Measurements from ENCODE around the gene MGAT5. TPM values are rescaled to one million over a fixed set of nuclear protein-coding genes. Genes with fewer than 3 reads are reported as not detected.

MGAT5 gene
- total RNA-seq, 1 donor from 2014 or later: 14.1 TPM

- Mint-ChIP-seq H3K9me3 (no peaks in the 10 kb centered on the region), H3K4me1 (ENCODE audit: low read depth) (no peaks in the 10 kb centered on the region), H3K4me3 (ENCODE audit: low read depth) (no peak overlapping the region), H3K27me3 (ENCODE audit: low read depth) (peaks cover 7% of the 10 kb centered on the region), H3K36me3 (ENCODE audit: low read depth) (no peaks in the 10 kb centered on the region), H3K27ac (no peak overlapping the region)
- DNase-seq (ENCODE audit: low spot score): no peak
- intact Hi-C loops (cut with micrococcal nuclease): no loop called here
These were observed 238.0 kb downstream of the MGAT5 start for GRCh38 chr2:134491771-134492441.

DNA sequence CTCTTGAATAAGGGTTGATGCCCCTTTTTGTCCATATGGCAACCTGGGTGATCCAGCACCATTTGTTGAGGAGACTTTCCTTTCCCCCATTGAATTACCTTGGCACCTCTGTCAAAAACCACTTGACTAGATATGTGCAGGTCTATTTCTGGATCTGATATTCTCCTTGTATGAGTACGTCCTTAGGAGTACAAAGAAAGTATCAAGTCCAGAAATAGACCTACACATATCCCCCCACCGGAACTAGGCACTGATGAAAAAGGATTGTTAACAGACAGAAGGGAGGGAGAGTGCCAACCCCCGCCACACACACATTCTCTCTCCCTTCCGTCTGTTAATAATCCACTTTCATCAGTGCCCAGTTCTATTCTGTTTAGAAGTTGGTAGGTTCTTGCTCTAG, 239.9 kb downstream of the MGAT5 start:
- Mint-ChIP-seq H3K4me1 (ENCODE audit: low read depth) (no peaks in the 10 kb centered on the region), H3K27me3 (ENCODE audit: low read depth) (peaks cover 4% of the 10 kb centered on the region), H3K4me3 (ENCODE audit: low read depth) (no peak overlapping the region), H3K9me3 (no peaks in the 10 kb centered on the region), H3K36me3 (ENCODE audit: low read depth) (no peaks in the 10 kb centered on the region), H3K27ac (no peak overlapping the region)
- no peak for DNase-seq (ENCODE audit: low spot score)
- intact Hi-C loops (cut with micrococcal nuclease): no loop called here

- no peaks in the 10 kb centered on the region for H3K4me1 Mint-ChIP-seq (ENCODE audit: low read depth)
- intact Hi-C loops (cut with micrococcal nuclease): no loop called here
- no peak for DNase-seq (ENCODE audit: low spot score)
- peaks cover 2% of the 10 kb centered on the region for H3K27me3 Mint-ChIP-seq (ENCODE audit: low read depth)
- H3K9me3 Mint-ChIP-seq: no peaks in the 10 kb centered on the region
- H3K27ac Mint-ChIP-seq: no peak overlapping the region
- no peak overlapping the region for H3K4me3 Mint-ChIP-seq (ENCODE audit: low read depth)
- H3K36me3 Mint-ChIP-seq (ENCODE audit: low read depth): no peaks in the 10 kb centered on the region
These were observed 244.8 kb downstream of the MGAT5 start for GRCh38 chr2:134498654-134499053.

- Mint-ChIP-seq H3K4me3 (ENCODE audit: low read depth) (no peak overlapping the region), H3K9me3 (no peaks in the 10 kb centered on the region), H3K4me1 (ENCODE audit: low read depth) (no peaks in the 10 kb centered on the region), H3K36me3 (ENCODE audit: low read depth) (no peaks in the 10 kb centered on the region), H3K27ac (no peak overlapping the region), H3K27me3 (ENCODE audit: low read depth) (peaks cover 2% of the 10 kb centered on the region)
- DNase-seq (ENCODE audit: low spot score): no peak
- intact Hi-C loops (cut with micrococcal nuclease): no loop called here
These were observed 245.5 kb downstream of the MGAT5 start for GRCh38 chr2:134499307-134499926.

DNA sequence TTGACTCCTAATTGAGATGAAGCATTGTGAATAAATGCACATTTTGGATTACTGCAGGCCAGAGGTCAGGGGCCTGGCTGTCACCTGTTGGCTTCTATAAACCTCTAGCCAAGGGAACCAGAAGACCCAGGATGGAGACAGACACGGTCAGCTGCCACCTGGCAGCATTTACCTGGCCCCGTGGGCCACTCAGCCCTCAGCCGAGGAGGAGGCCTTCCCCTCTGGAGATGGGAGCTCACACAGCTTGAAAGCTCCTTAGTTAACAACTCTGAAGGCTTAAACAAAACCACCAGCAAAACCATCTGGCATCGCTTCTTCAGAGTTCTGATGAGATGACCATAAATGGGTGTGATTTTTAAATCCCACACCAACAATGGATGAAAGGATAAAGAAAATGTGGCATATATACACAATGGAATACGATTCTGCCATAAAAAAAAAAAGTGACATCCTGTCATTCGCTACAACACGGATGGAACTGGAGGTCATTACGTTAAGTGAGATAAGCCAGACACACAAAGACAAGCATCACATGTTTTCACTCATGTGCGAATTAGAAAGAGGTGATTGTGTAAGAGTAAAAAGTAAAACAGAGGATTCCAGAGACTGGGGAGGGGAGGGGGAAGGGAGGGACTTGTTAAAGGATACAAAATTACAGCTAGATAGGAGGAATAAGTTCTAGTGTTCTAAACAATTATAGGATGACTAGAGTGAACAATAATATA, 246.5 kb downstream of the MGAT5 start:
- Mint-ChIP-seq H3K4me1 (ENCODE audit: low read depth) (no peaks in the 10 kb centered on the region), H3K4me3 (ENCODE audit: low read depth) (no peak overlapping the region), H3K27me3 (ENCODE audit: low read depth) (peaks cover 2% of the 10 kb centered on the region), H3K27ac (no peak overlapping the region), H3K9me3 (no peaks in the 10 kb centered on the region), H3K36me3 (ENCODE audit: low read depth) (no peaks in the 10 kb centered on the region)
- intact Hi-C loops (cut with micrococcal nuclease): no loop called here
- DNase-seq (ENCODE audit: low spot score): no peak

DNA sequence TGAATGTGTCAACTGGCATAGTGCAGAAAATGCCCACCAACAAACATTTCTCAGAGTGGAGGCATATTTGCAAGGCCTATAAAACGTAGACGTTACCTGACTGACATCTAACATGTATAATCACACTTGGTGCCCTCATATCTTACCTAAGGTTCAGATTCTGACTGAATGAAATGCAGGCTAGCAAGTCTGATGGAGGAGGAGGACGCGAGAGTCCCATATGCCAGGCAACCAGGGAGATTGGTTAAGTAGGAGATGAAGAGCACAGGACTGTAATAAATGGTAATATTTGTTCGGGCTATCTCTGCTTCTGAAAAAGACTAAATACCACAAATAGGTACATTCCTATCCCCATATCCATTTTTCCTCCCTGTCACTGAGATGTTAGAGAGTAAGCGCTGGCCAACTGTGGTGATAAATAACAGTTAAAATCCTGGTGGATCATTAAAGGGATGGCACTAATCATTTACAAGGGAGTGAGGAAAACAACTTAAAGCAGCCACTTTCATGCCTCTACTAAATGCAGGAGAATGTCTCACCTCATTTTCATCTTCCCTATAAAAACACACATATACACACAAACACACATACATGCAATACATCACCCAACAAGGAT, 247.7 kb downstream of the MGAT5 start:
- Mint-ChIP-seq H3K36me3 (ENCODE audit: low read depth) (no peaks in the 10 kb centered on the region), H3K27ac (no peak overlapping the region), H3K9me3 (no peaks in the 10 kb centered on the region), H3K4me3 (ENCODE audit: low read depth) (no peak overlapping the region), H3K27me3 (ENCODE audit: low read depth) (peaks cover 2% of the 10 kb centered on the region), H3K4me1 (ENCODE audit: low read depth) (no peaks in the 10 kb centered on the region)
- no peak for DNase-seq (ENCODE audit: low spot score)
- intact Hi-C loops (cut with micrococcal nuclease): no loop called here

- Mint-ChIP-seq H3K9me3 (no peaks in the 10 kb centered on the region), H3K4me1 (ENCODE audit: low read depth) (no peaks in the 10 kb centered on the region), H3K27ac (no peak overlapping the region), H3K36me3 (ENCODE audit: low read depth) (no peaks in the 10 kb centered on the region), H3K4me3 (ENCODE audit: low read depth) (no peak overlapping the region), H3K27me3 (ENCODE audit: low read depth) (peaks cover 2% of the 10 kb centered on the region)
- DNase-seq (ENCODE audit: low spot score): no peak
- intact Hi-C loops (cut with micrococcal nuclease): no loop called here
These were observed 248.2 kb downstream of the MGAT5 start for GRCh38 chr2:134502104-134502503.

Measured in activated T-helper 2 cell treated with anti-CD3 and anti-CD28 coated beads, Interferon-gamma antibody, Interleukin-2, Interleukin-4, amounts not matched to agents 10 μg/mL and 5 μg/mL and 100 μg/mL, durations not matched to agents 14 hours and 24 hours and 36 hours (primary cell).